ENCODE data around the gene ARHGEF16.

The ARHGEF16 gene

GRCh38 chr1:3508757-3509415, 54.4 kb downstream of the ARHGEF16 start:
- Histone ChIP-seq H3K36me3 (ENCODE audit: control insufficient read depth in 2 of 2, insufficient read depth in 2 of 2, low read length in 2 of 2) (no peaks in the 10 kb centered on the region), H3K4me3 (ENCODE audit: low read length in 2 of 2) (no peak overlapping the region), H3K4me1 (ENCODE audit: control insufficient read depth in 2 of 2, insufficient read depth in 2 of 2, low read length in 2 of 2) (no peaks in the 10 kb centered on the region), H3K9ac (ENCODE audit: low read depth in 1 of 2, low read length in 2 of 2) (no peak overlapping the region), H3K9me3 (ENCODE audit: control insufficient read depth in 2 of 2, low read length in 2 of 2) (no peaks in the 10 kb centered on the region), H3K27me3 (ENCODE audit: control insufficient read depth in 2 of 2, insufficient read depth in 2 of 2, low read length in 2 of 2) (no peaks in the 10 kb centered on the region), H3K27ac (ENCODE audit: low read depth in 2 of 2, low read length in 2 of 2) (no peak overlapping the region)

DNA sequence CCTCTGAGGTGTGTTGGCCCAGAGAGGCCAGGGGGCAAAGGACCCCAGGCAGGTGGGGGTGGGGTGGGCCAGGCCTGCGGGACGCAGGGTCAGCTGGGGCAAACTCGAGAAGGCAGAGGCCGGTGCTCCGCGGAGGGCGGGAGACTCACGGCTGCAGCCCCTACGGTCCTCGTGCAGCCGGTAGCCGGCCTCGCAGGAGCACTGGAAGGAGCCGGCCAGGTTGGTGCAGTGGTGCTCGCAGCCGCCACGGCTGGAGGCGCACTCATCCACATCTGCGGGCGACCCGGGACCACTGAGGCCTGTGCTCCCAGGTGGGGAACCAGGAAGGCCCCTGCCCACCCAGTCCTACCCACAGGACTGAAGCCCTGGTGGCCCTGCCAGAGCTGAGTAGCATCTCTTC, 55.3 kb downstream of the ARHGEF16 start:
- Histone ChIP-seq H3K9ac (ENCODE audit: low read depth in 1 of 2, low read length in 2 of 2) (no peak overlapping the region), H3K9me3 (ENCODE audit: control insufficient read depth in 2 of 2, low read length in 2 of 2) (no peaks in the 10 kb centered on the region), H3K4me3 (ENCODE audit: low read length in 2 of 2) (no peak overlapping the region), H3K4me1 (ENCODE audit: control insufficient read depth in 2 of 2, insufficient read depth in 2 of 2, low read length in 2 of 2) (no peaks in the 10 kb centered on the region), H3K36me3 (ENCODE audit: control insufficient read depth in 2 of 2, insufficient read depth in 2 of 2, low read length in 2 of 2) (no peaks in the 10 kb centered on the region), H3K27me3 (ENCODE audit: control insufficient read depth in 2 of 2, insufficient read depth in 2 of 2, low read length in 2 of 2) (no peaks in the 10 kb centered on the region), H3K27ac (ENCODE audit: low read depth in 2 of 2, low read length in 2 of 2) (no peak overlapping the region)

DNA sequence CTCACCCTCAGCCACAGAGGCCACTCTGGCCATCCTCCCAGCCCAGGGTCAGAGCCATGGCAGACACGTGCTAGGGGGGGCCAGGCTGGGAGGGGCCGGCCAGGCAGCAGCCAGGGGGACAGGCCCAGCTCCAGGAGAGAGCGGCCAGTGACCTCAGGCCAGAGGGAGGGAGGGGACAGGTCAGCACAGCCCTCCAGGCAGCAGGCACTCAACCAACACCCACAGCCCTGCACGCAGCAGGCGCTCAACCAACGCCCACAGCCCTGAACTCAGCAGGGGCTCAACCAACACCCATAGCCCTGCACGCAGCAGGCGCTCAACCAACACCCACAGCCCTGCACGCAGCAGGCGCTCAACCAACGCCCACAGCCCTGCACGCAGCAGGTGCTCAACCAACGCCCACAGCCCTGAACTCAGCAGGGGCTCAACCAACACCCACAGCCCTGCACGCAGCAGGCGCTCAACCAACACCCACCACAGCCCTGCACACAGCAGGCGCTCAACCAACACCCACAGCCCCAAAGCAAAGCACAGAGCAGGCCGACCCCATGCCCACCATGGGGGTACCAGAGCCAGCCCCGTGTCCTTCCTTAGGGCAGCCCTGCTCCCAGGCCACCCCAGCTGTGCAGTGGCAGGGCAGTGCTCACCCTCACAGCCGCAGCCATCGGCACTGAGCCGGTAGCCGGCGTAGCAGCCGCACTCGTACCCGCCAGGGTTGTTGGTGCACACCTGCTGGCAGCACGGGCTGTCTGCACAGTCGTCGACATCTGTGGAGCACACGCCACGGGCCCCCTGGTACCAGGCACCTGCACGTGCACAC, 55.9 kb downstream of the ARHGEF16 start:
- Histone ChIP-seq H3K36me3 (ENCODE audit: control insufficient read depth in 2 of 2, insufficient read depth in 2 of 2, low read length in 2 of 2) (no peaks in the 10 kb centered on the region), H3K4me3 (ENCODE audit: low read length in 2 of 2) (no peak overlapping the region), H3K9me3 (ENCODE audit: control insufficient read depth in 2 of 2, low read length in 2 of 2) (no peaks in the 10 kb centered on the region), H3K27me3 (ENCODE audit: control insufficient read depth in 2 of 2, insufficient read depth in 2 of 2, low read length in 2 of 2) (no peaks in the 10 kb centered on the region), H3K9ac (ENCODE audit: low read depth in 1 of 2, low read length in 2 of 2) (no peak overlapping the region), H3K4me1 (ENCODE audit: control insufficient read depth in 2 of 2, insufficient read depth in 2 of 2, low read length in 2 of 2) (no peaks in the 10 kb centered on the region), H3K27ac (ENCODE audit: low read depth in 2 of 2, low read length in 2 of 2) (no peak overlapping the region)

- Histone ChIP-seq H3K4me1 (ENCODE audit: control insufficient read depth in 2 of 2, insufficient read depth in 2 of 2, low read length in 2 of 2) (no peaks in the 10 kb centered on the region), H3K9me3 (ENCODE audit: control insufficient read depth in 2 of 2, low read length in 2 of 2) (no peaks in the 10 kb centered on the region), H3K27ac (ENCODE audit: low read depth in 2 of 2, low read length in 2 of 2) (no peak overlapping the region), H3K36me3 (ENCODE audit: control insufficient read depth in 2 of 2, insufficient read depth in 2 of 2, low read length in 2 of 2) (no peaks in the 10 kb centered on the region), H3K4me3 (ENCODE audit: low read length in 2 of 2) (no peak overlapping the region), H3K9ac (ENCODE audit: low read depth in 1 of 2, low read length in 2 of 2) (no peak overlapping the region), H3K27me3 (ENCODE audit: control insufficient read depth in 2 of 2, insufficient read depth in 2 of 2, low read length in 2 of 2) (no peaks in the 10 kb centered on the region)
Observed at GRCh38 chr1:3510956-3511250, 56.4 kb downstream of the ARHGEF16 start.

DNA sequence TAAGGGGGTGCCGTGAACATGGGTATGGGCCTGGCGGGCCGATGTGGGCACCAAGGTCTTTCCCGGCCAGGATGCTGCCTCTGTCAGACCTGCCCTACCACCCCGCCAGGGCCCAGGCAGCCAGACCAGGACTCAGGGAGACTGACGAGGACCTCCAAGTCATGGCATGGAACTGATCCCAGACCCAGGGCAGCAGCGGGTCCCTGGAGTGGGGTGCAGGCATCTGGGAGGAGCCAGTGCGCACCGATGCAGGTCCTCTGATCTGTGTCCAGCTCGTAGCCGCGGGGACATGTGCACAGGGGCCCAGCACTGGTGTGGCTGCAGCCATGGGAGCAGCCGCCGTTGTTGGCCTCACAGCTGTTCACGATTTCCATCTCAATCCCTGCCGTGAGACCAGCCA, 56.8 kb downstream of the ARHGEF16 start:
- Histone ChIP-seq H3K4me1 (ENCODE audit: control insufficient read depth in 2 of 2, insufficient read depth in 2 of 2, low read length in 2 of 2) (no peaks in the 10 kb centered on the region), H3K27me3 (ENCODE audit: control insufficient read depth in 2 of 2, insufficient read depth in 2 of 2, low read length in 2 of 2) (no peaks in the 10 kb centered on the region), H3K27ac (ENCODE audit: low read depth in 2 of 2, low read length in 2 of 2) (no peak overlapping the region), H3K9ac (ENCODE audit: low read depth in 1 of 2, low read length in 2 of 2) (no peak overlapping the region), H3K4me3 (ENCODE audit: low read length in 2 of 2) (no peak overlapping the region), H3K36me3 (ENCODE audit: control insufficient read depth in 2 of 2, insufficient read depth in 2 of 2, low read length in 2 of 2) (no peaks in the 10 kb centered on the region), H3K9me3 (ENCODE audit: control insufficient read depth in 2 of 2, low read length in 2 of 2) (no peaks in the 10 kb centered on the region)

- Histone ChIP-seq H3K9ac (ENCODE audit: low read depth in 1 of 2, low read length in 2 of 2) (no peak overlapping the region), H3K27me3 (ENCODE audit: control insufficient read depth in 2 of 2, insufficient read depth in 2 of 2, low read length in 2 of 2) (no peaks in the 10 kb centered on the region), H3K4me1 (ENCODE audit: control insufficient read depth in 2 of 2, insufficient read depth in 2 of 2, low read length in 2 of 2) (no peaks in the 10 kb centered on the region), H3K27ac (ENCODE audit: low read depth in 2 of 2, low read length in 2 of 2) (no peak overlapping the region), H3K36me3 (ENCODE audit: control insufficient read depth in 2 of 2, insufficient read depth in 2 of 2, low read length in 2 of 2) (no peaks in the 10 kb centered on the region), H3K4me3 (ENCODE audit: low read length in 2 of 2) (no peak overlapping the region), H3K9me3 (ENCODE audit: control insufficient read depth in 2 of 2, low read length in 2 of 2) (no peaks in the 10 kb centered on the region)
Observed at GRCh38 chr1:3511856-3512255, 57.4 kb downstream of the ARHGEF16 start.

- Histone ChIP-seq H3K27me3 (ENCODE audit: control insufficient read depth in 2 of 2, insufficient read depth in 2 of 2, low read length in 2 of 2) (no peaks in the 10 kb centered on the region), H3K36me3 (ENCODE audit: control insufficient read depth in 2 of 2, insufficient read depth in 2 of 2, low read length in 2 of 2) (no peaks in the 10 kb centered on the region), H3K9me3 (ENCODE audit: control insufficient read depth in 2 of 2, low read length in 2 of 2) (no peaks in the 10 kb centered on the region), H3K9ac (ENCODE audit: low read depth in 1 of 2, low read length in 2 of 2) (no peak overlapping the region), H3K4me3 (ENCODE audit: low read length in 2 of 2) (no peak overlapping the region), H3K27ac (ENCODE audit: low read depth in 2 of 2, low read length in 2 of 2) (no peak overlapping the region), H3K4me1 (ENCODE audit: control insufficient read depth in 2 of 2, insufficient read depth in 2 of 2, low read length in 2 of 2) (no peaks in the 10 kb centered on the region)
Observed at GRCh38 chr1:3514404-3514803, 59.9 kb downstream of the ARHGEF16 start.

DNA sequence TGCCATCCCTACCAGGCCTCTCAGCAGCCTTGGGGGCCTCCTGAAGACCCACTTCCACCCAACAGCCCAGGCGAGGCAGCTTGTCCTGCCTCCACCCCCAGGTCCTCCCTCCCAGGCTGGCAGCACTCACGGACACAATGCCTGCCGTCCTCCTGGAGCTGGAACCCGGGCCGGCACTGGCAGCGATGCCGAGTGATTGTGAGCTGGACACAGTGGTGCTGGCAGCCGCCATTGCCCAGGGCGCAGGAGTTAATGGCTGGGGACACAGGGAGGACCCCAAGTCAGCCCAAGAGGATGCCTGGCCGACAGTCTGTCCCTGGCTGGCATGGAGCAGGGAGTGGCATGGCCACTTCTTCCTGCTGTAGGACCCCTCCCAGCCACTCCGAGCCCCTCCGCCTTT, 60.8 kb downstream of the ARHGEF16 start:
- Histone ChIP-seq H3K36me3 (ENCODE audit: control insufficient read depth in 2 of 2, insufficient read depth in 2 of 2, low read length in 2 of 2) (no peaks in the 10 kb centered on the region), H3K4me3 (ENCODE audit: low read length in 2 of 2) (no peak overlapping the region), H3K9ac (ENCODE audit: low read depth in 1 of 2, low read length in 2 of 2) (no peak overlapping the region), H3K4me1 (ENCODE audit: control insufficient read depth in 2 of 2, insufficient read depth in 2 of 2, low read length in 2 of 2) (no peaks in the 10 kb centered on the region), H3K27ac (ENCODE audit: low read depth in 2 of 2, low read length in 2 of 2) (no peak overlapping the region), H3K27me3 (ENCODE audit: control insufficient read depth in 2 of 2, insufficient read depth in 2 of 2, low read length in 2 of 2) (no peaks in the 10 kb centered on the region), H3K9me3 (ENCODE audit: control insufficient read depth in 2 of 2, low read length in 2 of 2) (no peaks in the 10 kb centered on the region)

DNA sequence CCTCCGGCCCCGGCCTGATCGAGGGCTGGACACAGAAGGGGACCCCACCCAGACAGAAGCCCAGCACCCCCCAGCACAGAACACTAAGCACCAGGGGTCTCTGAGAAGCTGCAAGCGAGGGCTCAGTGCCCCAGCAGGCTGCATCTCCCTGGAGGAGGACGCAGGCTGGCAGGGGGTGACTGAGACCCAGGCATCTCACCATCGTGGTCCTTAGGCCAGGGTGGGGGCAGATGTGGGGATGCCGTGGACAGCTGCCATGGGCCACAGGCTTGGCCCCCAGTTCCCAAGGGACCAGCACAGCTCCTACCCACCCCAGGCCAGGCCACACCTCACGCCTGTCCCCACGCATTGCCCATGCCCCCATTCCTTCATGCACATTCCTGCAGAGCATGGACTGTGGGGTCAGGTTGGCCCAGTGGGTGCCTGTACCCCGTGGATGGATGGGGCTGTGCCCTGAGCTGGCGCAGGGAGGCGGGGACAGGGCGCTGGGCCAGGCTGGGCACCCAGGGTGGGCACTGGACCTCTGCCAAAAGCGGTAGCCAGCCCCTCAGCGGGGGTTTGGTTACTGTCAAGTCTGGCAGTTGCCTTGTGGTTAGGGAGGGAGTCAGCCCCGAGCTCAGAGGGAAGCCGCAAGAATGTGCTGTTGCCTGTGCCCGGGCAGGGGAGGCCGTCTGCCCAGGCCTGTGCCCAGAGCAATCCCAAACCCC, 61.5 kb downstream of the ARHGEF16 start:
- no peaks in the 10 kb centered on the region for H3K4me1 ChIP-seq (ENCODE audit: control insufficient read depth in 2 of 2, insufficient read depth in 2 of 2, low read length in 2 of 2)
- H3K27ac ChIP-seq (ENCODE audit: low read depth in 2 of 2, low read length in 2 of 2), result no peak overlapping the region
- H3K9me3 ChIP-seq (ENCODE audit: control insufficient read depth in 2 of 2, low read length in 2 of 2), result no peaks in the 10 kb centered on the region
- H3K27me3 ChIP-seq (ENCODE audit: control insufficient read depth in 2 of 2, insufficient read depth in 2 of 2, low read length in 2 of 2), result no peaks in the 10 kb centered on the region
- H3K36me3 ChIP-seq (ENCODE audit: control insufficient read depth in 2 of 2, insufficient read depth in 2 of 2, low read length in 2 of 2), result no peaks in the 10 kb centered on the region
- H3K4me3 ChIP-seq (ENCODE audit: low read length in 2 of 2), result no peak overlapping the region
- no peak overlapping the region for H3K9ac ChIP-seq (ENCODE audit: low read depth in 1 of 2, low read length in 2 of 2)

DNA sequence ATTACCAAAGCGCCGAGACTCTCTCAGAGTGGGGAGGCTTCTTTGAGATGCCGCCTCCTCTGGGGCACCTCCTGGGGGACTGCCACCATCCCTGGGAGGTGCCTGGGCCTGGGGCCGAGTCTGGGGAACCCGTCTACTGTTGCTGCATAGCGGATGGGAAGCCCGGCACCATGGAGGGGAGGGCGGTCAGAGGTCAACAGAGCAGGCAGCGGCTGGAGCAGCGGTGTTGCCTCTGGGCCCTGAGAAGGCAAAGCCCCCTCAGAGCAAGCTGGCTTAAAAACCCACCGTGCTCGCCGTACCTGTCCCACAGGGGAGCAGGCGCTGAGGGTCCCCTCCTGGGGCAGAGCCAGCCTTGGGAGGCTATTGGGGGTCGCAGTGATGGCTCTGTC, 62.0 kb downstream of the ARHGEF16 start:
- H3K9ac ChIP-seq (ENCODE audit: low read depth in 1 of 2, low read length in 2 of 2), result no peak overlapping the region

More for the DNA sequence above, 62.0 kb downstream of the ARHGEF16 start:
- Histone ChIP-seq H3K4me3 (ENCODE audit: low read length in 2 of 2) (no peak overlapping the region), H3K9me3 (ENCODE audit: control insufficient read depth in 2 of 2, low read length in 2 of 2) (no peaks in the 10 kb centered on the region), H3K36me3 (ENCODE audit: control insufficient read depth in 2 of 2, insufficient read depth in 2 of 2, low read length in 2 of 2) (no peaks in the 10 kb centered on the region), H3K27me3 (ENCODE audit: control insufficient read depth in 2 of 2, insufficient read depth in 2 of 2, low read length in 2 of 2) (no peaks in the 10 kb centered on the region), H3K27ac (ENCODE audit: low read depth in 2 of 2, low read length in 2 of 2) (no peak overlapping the region), H3K4me1 (ENCODE audit: control insufficient read depth in 2 of 2, insufficient read depth in 2 of 2, low read length in 2 of 2) (no peaks in the 10 kb centered on the region)

All from mucosa of rectum (tissue), 2 donors.